GM18508 (cell line): ENCODE data around the gene CRABP1.

ENCODE experiments used
- ATAC-seq: cut with Tn5 transposase; IDR thresholded peaks from one replicate; pipeline ENCODE4 v1.9.1; 2021; ENCODE audit warnings: moderate number of reproducible peaks; ENCODE audit not compliant: insufficient read depth, unreplicated experiment

CRABP1 gene

GRCh38 chr15:78316283-78317083, 23.7 kb upstream of the CRABP1 start:
- ATAC-seq, result no peak

DNA sequence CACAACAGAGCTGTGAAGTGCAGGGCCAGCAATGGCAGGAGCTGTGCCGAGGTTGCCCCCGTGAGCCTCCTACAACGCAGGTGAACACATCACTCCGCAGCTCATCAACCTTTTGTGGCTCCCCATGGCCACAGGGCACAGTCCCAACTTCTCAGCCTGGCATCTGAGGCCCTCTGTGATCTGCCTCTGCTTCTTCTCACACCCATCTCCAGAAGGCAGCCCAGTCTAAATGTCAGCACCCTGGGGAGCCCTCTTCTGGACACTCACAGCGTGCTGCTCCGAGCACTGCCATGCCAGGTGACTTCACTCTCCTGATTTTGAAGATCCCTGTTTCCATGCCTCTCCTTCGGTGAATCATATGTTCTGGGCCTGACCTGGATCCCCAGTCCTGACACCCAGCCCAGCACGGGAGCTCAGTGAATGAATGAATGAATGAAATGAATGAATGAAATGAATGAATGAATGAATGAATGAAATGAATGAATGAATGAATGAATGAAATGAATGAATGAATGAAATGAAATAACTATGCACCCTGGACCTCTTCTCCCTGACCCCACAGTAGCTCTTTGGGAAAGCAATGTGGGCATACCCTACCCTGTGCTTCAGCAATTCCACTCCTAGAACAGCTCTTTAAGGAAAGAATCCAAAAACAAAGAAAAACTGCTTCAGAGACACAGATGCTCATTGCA, 22.9 kb upstream of the CRABP1 start:
- ATAC-seq, result no peak

DNA sequence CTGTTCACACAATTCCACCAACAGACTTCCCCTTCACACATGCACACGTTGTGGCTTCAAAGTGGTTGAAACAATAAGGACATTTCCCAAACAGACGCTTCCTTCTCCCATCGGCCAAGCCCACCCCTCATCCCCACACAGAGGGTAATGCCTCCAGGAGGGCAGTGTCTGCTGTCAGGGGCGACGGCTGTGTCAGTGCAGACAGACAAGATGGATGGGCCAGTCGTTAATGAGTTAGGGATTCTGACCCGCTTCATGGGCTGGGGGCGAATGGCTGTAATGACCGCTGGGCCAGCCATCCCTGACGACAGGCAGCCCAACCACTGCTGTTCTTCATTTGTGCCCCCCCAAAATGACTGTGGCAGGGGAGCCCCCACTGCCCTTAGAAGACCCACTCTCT, 20.6 kb upstream of the CRABP1 start:
- ATAC-seq, result no peak

GRCh38 chr15:78320183-78320582, 20.0 kb upstream of the CRABP1 start:
- no peak for ATAC-seq

DNA sequence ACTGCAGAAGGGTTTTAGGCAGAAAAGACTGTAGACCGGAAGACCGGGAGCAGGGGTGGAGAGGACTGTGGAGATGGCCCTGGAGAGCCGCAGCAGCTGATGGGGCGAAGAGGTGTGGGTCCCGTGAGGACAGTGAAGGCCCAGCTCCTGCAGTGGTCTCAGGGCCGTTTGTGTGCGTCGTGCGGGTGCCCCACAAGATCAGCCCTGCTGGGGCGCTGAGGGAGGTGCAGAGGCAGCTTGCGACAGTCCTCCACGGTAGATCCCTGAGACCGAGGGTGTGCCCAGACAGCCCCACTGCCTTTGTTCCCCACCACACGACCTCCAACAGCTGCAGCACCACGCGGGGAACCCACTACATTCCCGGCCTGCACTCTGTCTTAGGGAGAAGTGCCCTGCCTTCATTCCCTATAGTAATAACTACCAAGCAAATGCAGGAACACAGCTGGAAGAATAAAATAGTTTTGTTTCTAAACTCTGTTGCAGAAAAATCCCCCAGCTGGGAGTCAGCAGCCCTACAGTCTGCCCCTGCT, 19.0 kb upstream of the CRABP1 start:
- no peak for ATAC-seq

GRCh38 chr15:78321786-78322185, 18.4 kb upstream of the CRABP1 start:
- ATAC-seq, result no peak

DNA sequence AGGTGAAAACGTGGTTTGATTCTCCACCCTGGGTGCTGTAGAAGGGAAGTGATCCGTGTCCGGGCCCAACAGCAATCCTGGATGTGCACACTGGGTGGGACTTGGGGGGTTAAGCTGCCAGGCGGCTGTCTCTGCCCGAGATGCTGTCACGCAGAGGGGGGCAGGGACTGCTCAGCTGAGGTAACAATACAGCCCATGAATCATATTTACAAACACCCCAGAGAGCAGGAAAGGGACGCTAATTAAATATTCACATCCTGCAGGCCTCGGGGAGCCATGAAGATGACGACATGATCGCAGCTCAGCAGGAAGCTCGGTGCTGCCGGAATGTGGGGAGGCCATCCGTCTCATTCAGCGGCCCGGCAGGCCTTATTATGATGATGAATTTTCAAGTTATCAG, 17.9 kb upstream of the CRABP1 start:
- no peak for ATAC-seq

- ATAC-seq, result no peak
These were observed 17.2 kb upstream of the CRABP1 start for GRCh38 chr15:78322724-78323521.

DNA sequence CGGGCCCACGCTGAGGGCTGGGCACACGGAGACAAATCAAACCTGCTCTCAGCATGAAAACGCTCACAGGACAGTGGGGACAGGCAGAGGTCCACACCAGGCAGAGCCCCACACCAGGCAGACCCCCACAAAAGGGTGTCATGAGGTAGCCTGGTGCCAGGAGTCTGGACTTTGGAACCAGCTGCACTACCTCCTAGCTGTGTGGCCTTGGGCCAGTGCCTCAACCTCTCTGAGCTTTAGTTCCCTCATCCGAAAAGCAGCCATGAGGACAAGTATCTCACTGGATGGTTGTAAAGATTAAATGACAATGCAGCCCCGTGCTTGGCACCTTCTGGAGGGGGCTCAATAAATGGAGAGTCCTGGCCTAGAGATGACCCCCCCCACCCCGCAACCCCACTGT, 16.5 kb upstream of the CRABP1 start:
- no peak for ATAC-seq

- ATAC-seq, result no peak
These were observed 16.0 kb upstream of the CRABP1 start for GRCh38 chr15:78324144-78324543.

DNA sequence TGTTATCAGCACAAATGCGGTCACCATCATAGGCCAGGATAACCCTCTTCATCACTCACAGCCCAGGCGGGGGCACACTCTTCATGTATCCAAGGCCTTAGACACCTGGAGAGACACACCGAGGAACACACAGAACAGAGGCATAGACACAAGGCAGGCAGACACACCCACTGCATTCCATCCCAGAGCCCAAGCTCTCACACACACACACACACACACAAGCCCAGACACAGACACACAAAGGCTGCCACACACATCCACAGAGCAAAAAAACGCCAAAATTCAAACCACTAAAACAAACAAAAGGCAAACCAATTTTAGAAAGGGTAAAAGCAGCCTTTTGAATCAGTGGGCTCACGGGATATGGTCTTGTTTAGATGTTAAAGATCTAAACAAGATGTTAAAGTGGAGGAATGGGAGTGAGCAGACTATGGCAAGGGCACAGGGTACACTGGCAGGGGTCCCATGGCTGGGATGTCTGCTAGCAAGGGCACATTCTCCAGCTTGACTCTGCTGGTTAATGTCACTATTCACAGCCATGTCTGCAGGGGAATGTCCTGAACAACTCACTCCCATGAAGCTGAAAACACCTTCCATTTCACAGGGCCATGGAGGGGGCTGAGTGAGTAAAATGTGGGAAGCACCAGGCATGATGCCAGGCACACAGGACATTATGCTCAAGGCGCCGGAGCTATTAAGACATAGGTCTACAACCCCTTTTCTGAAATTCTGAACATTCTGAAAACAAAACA, 14.9 kb upstream of the CRABP1 start:
- ATAC-seq, result no peak

DNA sequence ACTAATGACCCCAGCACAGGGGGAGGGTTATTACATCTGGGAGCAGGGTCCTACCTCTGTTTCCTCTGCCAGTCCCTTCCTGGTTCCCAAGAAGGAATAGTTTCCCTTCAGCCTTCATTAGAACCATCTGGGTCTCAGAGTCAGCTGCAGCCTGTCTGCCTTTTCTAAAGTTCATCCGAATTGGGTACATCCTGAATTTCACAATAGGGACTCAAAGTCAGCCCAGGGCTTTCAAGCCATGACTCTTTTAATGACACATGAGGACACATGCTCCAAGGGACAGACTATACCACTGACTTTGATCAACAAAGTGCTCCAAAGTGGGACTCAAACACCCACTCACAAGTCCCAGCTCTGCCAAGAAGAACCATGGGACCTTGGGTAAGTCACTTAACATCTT, 12.7 kb upstream of the CRABP1 start:
- ATAC-seq, result no peak

- no peak for ATAC-seq
These were observed 10.5 kb upstream of the CRABP1 start for GRCh38 chr15:78329625-78330024.

- ATAC-seq, result no peak
These were observed 5.3 kb upstream of the CRABP1 start for GRCh38 chr15:78334845-78335244.

DNA sequence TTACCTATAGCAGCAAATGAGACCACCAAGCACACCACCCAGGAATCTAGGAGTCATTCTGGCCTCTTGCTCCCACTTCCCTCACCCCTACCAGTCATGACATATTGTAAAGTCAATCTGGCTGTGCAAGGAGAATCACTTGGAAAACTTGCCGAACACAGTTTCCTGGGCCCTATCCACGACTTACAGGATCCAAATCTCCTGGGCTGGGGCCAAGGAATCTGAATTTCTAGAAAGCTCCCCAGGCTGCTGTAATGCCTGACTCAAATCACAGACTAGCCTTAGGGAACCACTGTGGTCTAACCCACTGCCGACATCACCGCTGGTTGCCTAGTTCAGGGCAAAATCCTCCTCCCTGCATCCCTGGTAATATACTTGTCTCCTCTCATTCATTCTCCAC, 4.2 kb upstream of the CRABP1 start:
- ATAC-seq, result no peak

DNA sequence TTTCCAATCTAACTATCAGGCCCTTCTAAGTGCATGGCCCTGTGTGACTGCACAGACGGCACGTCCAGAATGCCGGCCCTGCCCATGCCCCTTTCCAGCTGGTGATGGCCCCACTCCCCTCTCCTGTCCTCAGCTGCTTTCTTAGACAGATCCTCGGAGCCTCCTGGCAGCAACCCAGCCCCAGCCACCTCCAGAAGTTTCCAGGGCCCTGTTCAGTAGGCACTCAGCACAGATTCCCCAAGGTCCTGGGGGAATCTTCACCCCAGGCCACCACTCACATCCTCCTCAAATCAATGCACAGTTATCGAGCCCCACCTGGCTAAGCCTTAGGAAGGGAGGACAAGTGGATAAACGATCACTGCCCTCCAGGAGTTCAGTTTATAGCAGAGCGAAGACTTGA, 1.4 kb upstream of the CRABP1 start:
- no peak for ATAC-seq

GRCh38 chr15:78339559-78339958, 594 bp upstream of the CRABP1 start:
- ATAC-seq, result no peak

GRCh38 chr15:78341057-78341987, 1.2 kb downstream of the CRABP1 start:
- no peak for ATAC-seq

GRCh38 chr15:78342021-78342420, 1.9 kb downstream of the CRABP1 start:
- no peak for ATAC-seq
